Activated CD4-positive, alpha-beta T cell treated with anti-CD3 and anti-CD28 coated beads for 4 hours (primary cell): ENCODE results near the gene USF1.
"Not testable (repeated sequence)": the region's sequence is repeated elsewhere in the genome, so short reads cannot be mapped to it uniquely, and the experiment has no call there.

Source experiments
- DNase-seq, 2 donors: peaks; one replicate each; pipeline ENCODE4 v3.0.0-alpha.2; 2020

Gene USF1

DNA sequence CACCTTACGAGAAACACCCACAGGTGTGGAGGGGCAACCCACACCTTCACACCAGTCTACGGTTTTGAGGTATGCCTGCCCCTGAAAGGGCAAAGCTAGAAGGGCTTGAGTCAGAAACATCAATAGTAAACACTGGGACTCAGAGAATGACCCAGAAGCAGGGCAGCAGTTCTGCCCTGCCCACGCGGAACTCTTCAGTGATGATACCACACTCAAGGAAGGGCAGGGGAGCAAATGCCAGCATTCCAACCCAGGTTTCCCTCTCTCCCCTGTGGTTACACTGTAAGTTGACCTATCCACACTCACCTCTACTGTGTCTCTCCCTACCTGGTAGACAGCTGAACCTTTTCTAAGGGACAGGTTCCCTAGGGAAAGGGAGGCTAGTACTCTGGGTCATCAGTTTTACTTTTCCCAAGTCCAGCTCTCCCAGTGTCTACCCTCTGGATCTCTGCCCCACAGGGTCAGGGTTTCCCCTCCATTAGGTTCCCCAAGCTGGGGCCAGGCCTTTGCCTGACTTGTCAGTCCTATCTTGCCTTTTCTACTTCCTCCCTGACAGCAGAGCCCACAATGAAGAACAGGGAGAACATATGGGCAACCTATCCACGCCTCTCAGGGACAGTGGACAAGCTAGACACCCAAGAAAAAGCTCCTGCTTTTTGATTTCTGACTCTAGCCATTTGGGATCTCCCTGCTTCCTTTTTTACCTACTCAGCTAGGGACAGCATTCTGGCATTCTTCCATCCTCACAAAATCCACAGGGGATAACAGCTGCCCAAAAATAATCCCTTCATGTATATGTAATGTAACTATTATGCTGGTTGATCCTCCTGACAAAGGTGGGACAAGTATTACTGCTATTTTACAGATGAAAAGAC is 27.8 kb downstream of the USF1 start:
- no peak for DNase-seq

DNA sequence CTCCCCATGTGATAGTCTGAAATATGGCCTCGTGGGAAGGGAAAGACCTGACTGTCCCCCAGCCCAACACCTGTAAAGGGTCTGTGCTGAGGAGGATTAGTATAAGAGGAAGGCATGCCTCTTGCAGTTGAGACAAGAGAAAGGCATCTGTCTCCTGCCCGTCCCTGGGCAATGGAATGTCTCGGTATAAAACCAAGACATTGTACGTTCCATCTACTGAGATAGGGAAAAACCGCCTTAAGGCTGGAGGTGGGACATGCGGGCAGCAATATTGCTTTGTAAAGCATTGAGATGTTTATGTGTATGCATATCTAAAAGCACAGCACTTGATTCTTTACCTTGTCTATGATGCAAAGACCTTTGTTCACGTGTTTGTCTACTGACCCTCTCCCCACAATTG is 28.6 kb downstream of the USF1 start:
- not testable (repeated sequence) for DNase-seq

DNA sequence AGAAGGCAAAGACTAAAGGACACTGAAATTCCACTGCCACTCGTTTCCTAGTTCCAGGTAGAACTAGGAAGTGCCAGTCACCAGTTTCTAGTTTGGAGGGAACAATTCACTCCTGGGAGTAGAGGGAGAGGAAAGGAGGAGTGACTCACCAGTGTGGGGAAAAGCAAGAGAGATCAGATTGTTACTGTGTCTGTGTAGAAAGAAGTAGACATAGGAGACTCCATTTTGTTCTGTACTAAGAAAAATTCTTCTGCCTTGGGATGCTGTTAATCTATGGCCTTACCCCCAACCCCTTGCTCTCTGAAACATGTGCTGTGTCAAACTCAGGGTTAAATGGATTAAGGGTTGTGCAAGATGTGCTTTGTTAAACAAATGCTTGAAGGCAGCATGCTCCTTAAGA is 29.1 kb downstream of the USF1 start:
- DNase-seq: not testable (repeated sequence)

DNA sequence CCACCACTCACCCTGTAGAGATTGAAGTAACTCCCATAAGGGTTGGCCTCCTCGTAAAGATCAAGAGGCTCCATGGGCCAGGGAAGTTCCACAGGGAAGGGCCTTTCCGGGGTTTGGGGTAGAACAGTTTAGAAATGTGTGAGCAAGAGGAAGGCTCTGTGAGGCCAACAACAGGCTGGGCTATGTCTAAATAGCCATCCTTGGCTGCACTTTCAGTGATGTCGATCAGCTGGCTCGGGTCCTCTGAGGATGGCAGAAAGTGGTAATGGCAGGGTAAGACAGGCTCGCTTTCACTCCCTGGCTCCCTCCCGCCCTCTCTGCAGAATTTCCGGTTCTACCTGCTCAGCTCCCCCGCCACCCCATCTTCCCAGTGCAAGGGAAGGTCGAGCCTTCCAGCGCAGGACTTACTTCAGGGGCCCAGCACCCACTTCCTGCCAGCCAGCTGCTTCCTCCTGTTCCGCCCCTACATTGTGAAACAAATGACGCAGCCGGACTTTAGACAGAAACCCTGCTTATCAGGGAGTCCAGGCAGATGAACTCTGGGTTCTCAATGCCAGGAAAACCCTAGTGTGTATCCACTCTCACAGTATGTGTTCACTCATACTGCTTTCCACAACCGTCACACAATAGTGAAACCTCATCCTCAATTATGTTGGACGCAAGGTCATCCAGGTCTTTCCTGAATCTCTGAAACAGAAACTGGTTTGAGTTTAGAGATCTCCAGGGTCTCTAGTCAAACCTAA is 32.1 kb downstream of the USF1 start:
- peak; percentile 54 to 59 for DNase-seq

DNA sequence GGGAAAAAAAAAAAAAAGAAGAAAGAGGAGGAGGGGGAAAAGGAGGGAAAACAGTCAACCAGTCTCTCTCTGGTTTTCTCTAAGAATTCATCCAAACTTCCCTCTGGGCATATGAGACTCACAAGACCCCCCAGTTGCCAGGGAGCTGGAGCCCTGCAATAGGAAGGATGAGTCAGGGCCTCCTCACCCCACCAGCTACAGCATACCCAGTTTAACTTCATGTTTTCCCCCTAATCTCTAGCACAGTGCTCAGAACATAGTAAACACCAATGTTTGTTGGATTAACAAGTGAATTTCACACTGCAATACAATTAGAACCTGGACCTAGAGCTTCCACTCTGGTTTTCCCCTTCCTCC is 32.7 kb downstream of the USF1 start:
- DNase-seq: peak in 1 of 2 donors; percentile 16

DNA sequence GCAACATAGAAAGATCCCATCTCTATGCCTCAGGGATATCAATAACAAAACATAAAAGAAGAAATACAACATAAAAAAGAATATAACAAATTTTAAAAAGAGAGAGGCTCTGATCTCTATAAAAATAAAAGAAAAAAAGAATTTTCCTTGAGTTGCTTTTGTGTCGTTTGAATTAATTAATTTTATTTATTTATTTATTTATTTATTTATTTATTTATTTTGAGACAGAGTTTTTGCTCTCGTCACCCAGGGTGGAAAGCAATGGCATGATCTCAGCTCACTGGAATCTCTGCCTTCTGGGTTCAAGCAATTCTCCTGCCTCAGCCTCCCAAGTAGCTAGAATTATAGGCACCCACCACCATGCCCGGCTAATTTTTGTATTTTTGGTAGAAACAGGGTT is 33.4 kb downstream of the USF1 start:
- no peak for DNase-seq

DNA sequence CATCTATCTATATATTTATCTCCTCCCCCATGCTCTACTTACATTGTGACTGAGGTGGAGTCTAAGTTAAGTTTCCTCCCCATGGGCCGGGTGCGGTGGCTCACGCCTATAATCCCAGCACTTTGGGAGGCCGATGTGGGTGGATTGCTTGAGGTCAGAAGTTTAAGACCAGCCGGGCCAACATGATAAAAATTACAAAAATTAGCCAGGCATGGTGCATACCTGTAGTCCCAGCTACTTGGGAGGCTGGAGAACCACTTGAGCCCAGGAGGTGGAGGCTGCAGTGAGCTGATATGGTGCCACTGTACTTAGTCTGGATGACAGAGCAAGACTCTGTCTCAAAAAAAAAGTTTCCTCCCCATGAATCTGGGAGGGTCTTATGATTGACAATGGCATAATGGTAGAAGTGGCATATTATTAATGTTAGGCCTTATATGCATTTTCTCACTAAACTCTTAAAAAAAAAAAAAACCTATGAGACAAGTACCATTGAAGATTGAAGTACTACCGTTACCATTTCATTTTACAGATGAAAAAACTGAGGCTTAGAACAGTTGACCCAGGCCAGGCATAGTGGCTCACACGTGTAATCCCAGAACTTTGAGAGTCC is 36.1 kb downstream of the USF1 start:
- DNase-seq: no peak

DNA sequence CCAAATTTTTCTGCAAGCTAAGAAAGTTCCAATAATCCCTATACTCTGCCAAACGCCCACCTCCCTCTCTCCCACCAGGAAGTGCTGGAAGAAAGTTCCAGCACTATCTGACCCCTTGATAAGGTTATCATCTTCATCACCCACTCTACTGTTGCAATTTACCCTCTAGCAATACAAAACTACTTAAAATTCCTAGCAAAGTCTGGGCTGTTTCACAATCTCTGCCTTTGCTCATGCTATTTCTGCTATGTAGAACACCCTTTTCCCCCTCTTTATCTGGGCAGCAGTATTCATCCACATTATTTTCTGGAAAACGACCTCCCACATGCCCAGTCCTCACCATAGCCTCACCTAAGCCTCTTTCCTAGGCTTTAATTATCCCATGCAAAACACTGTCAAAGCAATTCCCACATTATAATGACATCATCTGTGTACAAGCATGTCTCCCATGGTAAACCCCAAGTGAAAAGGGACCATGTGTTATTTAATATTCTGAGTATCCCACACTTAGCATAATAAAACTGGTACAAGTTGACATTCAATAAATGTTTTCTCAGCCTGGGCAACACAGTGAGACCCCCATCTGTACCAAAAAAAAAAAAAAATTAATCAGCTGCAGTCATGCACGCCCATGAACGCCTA is 36.8 kb downstream of the USF1 start:
- no peak for DNase-seq

DNA sequence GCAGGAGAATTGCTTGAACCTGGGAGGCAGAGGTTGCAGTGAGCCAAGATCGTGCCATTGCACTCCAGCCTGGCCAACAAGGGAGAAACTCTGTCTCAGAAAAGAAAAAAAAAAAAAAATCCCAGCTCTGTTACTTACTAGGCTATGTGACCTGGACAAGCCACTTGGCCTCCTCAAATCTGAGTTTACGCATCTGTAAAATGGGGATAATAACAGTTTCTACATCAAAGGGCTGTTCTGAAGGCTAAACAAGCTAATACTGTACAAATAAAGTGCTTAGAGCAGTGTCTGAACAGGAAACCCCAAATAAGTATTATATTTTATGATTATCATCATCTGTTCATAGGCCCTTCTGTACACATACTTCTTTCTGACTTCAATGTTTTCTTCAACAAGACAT is 38.4 kb downstream of the USF1 start:
- no peak for DNase-seq

DNA sequence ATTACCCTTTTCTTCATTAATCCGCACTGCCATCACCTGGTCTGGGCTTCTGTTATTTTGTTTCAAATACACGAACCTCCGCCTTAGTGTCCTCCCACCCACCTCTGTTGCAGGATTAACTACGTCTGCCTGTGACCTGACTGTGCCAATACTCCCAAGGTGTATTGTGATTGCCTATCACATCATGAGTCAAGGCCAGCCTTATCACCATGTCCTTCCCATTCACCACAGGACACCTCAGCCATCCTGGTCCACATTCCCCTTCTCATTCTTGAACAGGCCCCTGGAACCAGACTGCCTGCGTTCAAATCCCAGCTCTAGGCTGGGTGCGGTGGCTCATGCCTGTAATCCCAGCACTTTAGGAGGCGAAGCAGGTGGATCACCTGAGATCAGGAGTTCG is 39.2 kb downstream of the USF1 start:
- DNase-seq: no peak

DNA sequence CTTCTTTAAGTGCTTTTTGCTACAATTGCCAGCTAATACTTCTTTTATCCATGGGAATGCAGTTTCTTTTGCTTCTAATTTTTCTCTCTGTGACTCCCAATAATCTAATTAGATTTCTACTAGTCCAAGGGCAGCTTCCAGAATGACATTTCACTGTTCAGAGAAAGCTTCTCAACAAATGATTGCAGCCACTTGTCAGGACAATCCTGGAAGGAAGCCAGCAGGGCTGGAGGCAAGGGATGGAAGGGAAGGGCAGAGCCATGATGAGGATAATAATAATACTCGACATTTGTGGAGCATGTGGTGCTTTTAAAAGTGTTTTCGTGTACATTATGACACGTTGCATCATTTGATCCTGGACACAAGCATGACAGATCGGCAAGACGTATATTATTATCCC is 44.3 kb downstream of the USF1 start:
- no peak for DNase-seq

DNA sequence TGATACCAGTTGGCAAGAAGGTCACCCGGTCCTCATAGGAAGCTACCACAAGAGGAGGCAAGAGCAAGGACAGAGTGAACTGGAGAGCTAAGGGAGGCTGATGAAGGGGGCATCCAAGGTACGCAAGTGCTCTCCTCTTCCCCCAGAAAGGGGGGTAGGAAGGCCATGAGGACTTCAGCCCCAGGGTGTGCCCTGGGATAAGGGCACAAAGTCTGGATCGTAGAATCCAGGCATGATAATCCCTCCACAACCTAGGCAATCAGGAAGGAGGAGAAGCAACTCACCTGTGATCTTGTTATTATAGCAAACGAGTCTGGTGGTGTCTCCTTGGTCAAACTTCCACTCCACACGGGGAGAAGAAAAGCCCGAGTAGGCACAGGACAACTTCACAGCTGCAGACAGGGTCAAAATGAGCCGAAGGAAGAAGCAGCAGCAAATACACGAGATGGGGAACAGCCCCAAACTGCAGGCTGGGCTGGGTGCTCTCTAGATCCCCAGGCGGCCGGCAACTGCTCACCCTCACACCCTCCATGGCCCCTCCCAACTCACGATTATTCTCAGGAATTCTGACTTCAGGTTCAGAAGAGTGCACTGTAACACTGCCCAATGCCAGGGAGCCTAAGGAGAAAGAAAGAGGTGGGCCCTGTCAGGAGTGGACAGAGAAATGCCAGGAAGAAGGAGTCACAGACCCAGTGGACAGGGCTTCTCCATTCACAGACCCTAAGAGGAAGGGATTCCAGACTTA is 44.9 kb downstream of the USF1 start:
- no peak for DNase-seq

DNA sequence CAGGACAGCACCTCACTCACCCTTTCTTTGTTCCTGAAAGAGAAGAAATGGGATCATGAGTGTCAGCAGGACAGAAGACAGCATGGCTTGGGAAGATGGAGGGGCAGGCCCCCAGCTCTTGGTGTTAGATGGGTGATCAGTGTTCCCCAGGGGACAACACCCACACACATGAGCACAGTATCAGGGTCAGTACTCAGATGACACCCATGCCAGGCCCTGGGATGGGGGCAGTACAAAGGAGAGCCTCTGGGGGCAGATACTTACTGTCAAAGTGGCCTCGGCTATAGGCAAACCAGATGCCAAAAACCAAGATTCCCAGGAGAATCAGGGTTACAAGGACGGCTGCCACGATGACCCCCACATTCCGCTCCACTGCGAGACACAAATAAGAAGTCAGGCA is 46.4 kb downstream of the USF1 start:
- DNase-seq: no peak

DNA sequence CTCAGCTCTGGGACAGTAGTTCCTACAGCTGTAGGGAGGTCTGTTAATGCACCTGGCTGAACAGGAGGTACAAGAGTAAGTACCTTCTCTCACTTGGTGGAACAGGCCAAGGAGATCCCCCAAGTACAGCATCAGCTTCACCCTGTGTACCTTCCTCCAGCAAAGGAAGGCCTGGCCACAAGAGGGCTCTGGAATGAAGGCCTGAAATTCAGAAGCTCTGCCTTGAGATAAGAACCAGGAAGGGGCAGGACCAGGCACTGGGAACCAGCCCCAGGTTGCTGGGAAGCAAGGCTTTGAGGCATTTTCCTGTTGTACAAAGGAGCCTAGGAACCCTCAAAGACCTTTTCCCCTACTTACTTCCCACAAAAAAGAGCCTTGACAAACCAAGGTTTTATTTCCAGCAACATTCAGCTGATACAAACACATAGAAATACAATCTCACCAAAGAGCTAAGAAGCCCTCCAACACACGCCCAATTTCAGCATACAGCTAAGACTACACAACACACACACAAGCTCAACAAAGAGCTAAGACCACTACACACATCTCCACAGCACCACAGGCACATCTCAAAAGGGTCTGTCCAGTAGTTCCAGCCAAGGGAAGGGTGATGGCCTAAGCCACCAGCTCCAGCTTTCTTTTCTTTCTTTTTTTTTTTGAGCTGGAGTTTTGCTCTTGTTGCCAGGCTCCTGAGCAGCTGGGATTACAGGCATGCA is 48.3 kb downstream of the USF1 start:
- DNase-seq: peak; percentile 40 to 51

DNA sequence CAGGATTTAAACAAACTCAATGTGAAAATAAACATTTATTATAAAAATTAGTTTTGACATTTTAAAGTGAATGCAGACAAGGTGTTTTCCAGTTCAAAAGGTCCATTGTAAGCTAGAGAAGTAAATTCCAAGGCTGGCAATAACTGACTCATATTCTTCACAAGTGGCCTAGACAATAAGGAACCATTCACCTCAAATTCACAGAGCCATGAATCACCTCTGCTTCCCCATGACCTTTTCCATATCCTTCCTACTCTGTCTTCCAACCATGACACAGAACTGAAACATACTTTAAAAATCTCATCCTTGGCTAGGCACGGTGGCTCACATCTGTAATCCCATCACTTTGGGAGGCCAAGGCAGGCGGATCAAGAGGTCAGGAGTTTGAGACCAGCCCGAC is 49.6 kb downstream of the USF1 start:
- no peak for DNase-seq

DNA sequence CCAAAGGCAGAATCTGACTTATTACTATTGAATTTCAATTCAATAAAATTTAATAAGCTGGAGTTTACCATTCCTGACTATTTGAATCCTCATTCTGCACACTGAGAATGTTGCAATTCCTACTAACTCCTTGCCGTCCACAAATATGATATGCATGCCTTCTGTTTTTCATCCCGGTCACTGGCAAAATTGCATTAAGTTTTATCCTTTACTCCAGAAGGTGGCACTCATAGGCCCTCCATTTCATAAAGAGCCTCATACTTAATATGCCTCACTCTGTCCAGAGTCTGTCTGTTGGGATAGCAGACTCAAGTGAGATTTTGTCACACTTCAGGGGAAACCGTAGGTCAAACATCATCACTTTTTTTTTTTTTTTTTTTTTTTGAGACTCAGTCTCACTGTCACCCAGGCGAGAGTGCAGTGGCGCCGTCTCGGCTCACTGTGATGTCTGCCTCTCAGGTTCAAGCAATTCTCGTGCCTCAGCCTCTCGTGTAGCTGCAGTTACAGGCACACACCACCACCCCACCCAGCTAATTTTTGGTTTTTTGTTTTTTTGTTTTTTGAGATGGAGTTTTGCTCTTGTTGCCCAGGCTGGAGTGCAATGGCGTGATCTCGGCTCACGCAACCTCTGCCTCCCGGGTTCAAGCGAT is 52.1 kb downstream of the USF1 start:
- DNase-seq: no peak

DNA sequence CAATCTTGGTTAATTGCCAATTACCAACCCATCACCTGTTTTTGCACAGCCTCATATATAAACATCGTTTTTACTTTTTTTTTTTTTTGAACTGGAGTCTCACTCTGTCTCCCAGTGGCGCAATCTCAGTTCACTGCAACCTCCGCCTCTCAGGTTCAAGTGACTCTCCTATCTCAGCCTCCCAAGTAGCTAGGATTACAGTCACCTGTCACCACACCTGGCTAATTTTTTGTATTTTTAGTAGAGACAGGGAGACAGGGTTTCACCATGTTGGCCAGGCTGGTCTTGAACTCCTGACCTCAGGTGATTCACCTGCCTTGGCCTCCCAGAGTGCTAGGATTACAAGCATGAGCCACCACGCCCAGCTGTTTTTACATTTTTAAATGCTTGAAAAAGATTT is 53.7 kb downstream of the USF1 start:
- DNase-seq: not testable (repeated sequence)
